GM18519 (cell line): ENCODE results near the gene ZNF77.
"Not testable (repeated sequence)": the region's sequence is repeated elsewhere in the genome, so short reads cannot be mapped to it uniquely, and the experiment has no call there.

ENCODE experiments used
- ATAC-seq: cut with Tn5 transposase; IDR thresholded peaks from one replicate; pipeline ENCODE4 v1.9.1; 2021; ENCODE audit warnings: mild to moderate bottlenecking, moderate library complexity; ENCODE audit not compliant: unreplicated experiment, low FRiP score

ZNF77 gene

GRCh38 chr19:2973229-2973628 lies 28.5 kb upstream of the ZNF77 start:
- no peak for ATAC-seq

GRCh38 chr19:2970201-2970835 lies 25.5 kb upstream of the ZNF77 start:
- ATAC-seq: no peak

DNA sequence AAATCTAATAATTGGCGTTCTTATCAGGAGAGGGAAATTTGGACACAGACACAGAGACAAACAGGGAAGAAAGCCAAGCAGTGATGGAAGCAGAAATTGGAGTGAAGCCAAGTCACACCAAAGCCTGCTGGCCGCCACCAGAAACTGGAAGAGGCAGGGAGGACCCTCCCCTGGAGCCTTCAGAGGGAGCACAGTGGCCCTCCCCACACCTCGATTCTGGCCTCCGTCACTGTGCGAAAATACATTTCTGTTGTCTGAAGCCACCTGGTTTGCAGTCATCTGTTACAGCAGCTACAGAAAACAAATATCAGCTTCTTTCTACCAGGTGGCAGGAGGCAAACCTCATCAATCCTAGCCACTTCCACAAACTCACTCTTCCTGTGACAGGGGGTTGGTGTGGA lies 24.3 kb upstream of the ZNF77 start:
- ATAC-seq: no peak

GRCh38 chr19:2967972-2968371 lies 23.2 kb upstream of the ZNF77 start:
- ATAC-seq: no peak

GRCh38 chr19:2964874-2965273 lies 20.1 kb upstream of the ZNF77 start:
- no peak for ATAC-seq

- not testable (repeated sequence) for ATAC-seq
Measured at GRCh38 chr19:2963631-2964030, 18.9 kb upstream of the ZNF77 start.

DNA sequence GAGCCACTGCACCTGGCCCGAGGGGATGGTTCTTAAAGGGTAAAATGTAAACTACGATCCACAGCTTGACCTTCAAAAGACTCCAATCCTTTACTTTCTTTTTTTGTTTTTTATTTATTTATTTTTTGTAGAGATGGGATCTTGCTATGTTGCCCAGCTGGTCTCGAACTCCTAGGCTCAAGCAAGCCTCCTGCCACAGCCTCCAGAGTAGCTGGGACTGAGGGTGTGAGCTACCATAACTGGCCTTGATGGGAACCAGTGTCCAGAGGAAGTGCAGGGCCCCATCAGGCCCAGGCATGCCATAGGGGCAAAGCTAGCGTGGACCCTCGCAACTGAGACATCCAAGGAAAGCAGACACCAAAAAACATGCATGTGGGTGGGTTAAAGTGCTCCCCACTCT lies 18.4 kb upstream of the ZNF77 start:
- no peak for ATAC-seq

- ATAC-seq: no peak
Measured at GRCh38 chr19:2962018-2962670, 17.4 kb upstream of the ZNF77 start.

DNA sequence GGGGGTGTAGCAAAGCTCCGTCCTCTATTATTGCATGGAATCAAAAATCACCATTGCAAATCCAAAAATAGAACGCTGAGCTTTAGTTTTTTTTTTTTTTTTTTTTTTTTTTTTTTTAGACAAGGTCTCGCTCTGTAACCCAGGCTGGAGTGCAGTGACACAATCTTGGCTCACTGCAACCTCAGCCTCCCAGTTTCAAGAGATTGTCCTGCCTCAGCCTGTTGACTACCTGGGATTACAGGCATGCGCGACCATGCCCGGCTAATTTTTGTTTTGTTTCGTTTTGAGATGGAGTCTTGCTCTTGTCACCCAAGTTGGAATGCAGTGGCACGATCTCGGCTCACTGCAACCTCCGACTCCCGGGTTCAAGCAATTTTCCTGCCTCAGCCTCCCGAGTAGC lies 15.3 kb upstream of the ZNF77 start:
- no peak for ATAC-seq

DNA sequence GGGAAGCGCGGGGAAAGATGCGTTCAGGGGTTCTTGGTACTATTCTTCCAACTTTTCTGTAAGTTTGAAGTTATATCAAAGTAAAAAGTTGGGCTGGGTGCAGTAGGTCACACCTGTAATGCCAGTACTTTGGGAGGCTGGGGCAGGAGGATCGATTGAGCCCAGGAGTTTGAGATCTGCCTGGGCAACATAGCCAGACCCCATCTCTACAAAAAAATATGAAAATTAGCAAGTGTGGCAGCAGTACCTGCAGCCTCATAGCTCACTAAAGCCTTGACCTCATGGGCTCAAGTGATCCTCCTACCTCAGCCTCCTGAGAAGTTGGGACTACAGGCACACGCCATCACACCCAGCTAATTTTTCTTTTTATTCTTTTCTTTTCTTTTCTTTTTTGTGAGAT lies 12.4 kb upstream of the ZNF77 start:
- no peak for ATAC-seq

DNA sequence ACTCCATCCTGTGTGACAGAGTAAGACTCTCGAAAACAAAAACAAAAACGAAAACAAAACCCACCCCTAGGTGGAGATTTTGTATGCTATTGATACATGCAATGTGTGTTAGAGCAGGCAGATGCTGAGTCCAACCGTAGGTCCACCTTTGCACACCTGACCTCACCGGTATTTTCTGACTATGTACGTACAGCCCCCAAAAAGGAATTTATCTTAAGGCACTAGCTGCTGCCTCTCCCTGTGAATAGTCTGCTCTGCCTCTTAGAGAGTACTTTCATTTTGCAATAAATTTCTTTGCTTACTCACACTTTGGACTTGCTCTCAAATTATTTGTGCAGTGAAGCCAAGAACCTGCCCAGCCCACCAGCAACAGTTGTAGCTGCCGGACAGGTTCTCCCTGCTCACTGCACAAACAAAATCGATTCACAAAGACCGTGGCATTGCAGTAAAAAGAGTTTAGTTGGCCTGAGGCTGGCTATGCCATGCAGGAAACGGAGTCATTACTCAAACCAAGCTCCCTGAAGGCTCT lies 8.2 kb upstream of the ZNF77 start:
- ATAC-seq: no peak

DNA sequence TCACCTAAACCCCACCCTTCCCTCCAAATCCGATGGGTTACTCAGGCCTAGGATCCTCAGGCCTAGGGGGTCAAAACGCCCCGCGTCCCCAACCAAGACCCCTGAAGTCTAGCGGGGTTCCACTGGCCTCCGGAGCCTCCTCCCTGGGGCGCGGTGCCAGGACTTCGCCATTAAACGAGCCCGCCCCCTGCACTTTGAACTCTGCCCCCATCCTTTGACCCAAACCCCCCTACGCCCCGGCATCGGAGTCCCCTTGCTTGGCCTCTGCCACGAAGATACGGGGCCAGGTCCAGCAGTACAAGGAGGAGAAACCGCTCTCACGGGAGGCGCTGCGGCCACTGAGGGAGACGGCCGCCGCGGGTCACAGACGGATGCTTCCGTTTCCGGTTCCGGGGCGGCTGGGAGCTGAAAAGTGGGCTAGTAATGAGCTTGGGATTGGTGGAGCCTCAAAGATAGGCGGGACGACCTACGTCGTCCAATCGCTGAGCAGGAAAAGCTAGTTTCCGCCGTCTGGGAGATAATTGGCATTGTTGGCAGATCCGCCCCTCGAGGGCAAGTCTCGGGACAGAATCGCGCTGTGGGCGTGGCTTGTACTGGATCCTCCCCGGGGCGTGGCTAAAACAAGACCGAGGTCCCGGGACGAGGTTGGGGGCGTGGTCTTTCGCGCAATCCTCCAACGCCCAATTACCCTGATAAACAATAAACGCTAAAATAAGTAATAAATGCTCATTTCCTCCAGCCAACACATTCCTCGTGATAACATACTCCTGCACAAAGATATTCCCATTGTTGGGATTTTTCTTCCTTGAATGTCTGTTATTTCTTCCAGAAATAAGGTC lies 5.7 kb upstream of the ZNF77 start:
- peak; percentile 84 for ATAC-seq

GRCh38 chr19:2949939-2950285 lies 5.1 kb upstream of the ZNF77 start:
- ATAC-seq: peak; percentile 9

DNA sequence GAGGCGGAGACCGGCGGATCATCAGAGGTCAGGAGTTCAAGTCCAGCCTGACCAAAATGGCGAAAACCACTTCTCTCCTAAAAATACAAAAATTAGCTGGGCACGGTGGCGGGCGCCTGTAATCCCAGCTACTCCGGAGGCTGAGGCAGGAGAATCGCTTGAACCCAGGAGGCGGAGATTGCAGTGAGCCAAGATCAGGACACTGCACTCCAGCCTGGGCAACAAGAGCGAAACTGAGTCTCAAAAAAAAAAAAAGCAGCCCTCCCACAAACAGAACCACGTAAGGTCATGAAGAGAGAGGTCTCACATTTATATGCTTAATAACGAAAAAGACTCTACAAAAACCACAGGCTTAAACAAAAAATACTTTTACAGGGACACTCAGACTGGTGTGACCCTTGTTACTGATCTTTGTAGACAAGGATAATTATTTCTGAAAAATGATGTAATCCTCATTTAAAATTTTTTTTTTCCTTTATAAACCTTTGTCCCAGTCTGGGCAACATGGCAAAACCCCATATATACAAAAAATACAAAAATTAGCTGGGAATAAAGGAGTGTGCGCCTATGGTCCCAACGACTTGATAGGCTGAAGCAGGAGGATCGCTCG lies 909 bp upstream of the ZNF77 start:
- ATAC-seq: no peak

DNA sequence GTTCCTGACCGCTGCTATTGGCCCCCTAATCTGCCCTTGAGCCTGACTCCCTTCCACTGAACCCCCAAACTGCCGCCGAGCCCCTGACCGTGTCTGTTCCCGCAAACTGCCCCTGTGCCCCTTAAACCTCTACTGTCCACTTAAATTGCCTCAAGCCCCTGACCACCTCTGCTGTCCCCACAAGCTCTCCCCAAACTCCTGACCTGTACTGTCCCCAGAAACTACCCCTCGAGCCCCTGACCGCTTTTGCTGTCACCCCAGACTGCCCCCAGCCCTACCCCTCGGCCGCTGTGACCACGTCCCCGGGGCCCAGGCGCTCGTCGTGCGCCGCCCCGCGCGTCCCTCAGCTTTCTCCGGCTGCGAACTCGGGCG lies 382 bp downstream of the ZNF77 start:
- no peak for ATAC-seq

GRCh38 chr19:2942928-2943640 lies 1.7 kb downstream of the ZNF77 start:
- no peak for ATAC-seq

- ATAC-seq: not testable (repeated sequence)
Measured at GRCh38 chr19:2935863-2936262, 8.9 kb downstream of the ZNF77 start.

- ATAC-seq: no peak
Measured at GRCh38 chr19:2933490-2933910, 11.3 kb downstream of the ZNF77 start.

DNA sequence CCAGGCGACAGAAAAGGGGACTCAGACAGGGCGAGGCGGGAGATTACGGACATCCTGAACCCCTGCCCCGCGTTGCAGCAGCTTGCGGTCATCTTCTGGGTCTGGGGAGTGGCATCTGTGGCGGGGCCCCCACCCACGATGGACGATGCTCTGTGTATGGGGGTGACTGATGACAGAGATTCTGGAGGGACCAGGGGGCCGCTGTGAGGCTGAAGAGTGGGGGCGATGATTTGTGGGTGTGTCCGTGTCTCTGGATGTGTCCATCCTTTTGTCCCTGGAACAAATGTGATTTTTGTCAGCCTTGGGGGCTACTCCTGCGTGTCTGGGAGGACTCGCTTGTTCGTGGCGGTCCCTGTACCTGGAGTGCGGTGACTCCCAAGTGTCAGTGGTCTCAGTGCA lies 17.7 kb downstream of the ZNF77 start:
- ATAC-seq: no peak

- no peak for ATAC-seq
Measured at GRCh38 chr19:2926341-2927031, 18.3 kb downstream of the ZNF77 start.
